Measurements from ENCODE around the gene WWOX. TPM values are rescaled to one million over a fixed set of nuclear protein-coding genes. Genes with fewer than 3 reads are reported as not detected.

The WWOX gene
- total RNA-seq, 1 experiment from 2014 or later, result 35.6 TPM

GRCh38 chr16:78405040-78405439 is 305.6 kb downstream of the WWOX start:
- BruUV-seq (replicated peaks), result no TSS peak
- H3K27ac ChIP-seq, result no peak overlapping the region
- no peaks in the 10 kb centered on the region for H3K36me3 ChIP-seq (ENCODE audit: low read depth)
- CTCF ChIA-PET, result no interaction called here
- POLR2A ChIA-PET (ENCODE audit: unreplicated experiment), result no interaction called here
- H3K4me1 ChIP-seq (replicated peaks; ENCODE audit: insufficient read depth), result no peaks in the 10 kb centered on the region
- no peak for DNase-seq
- no peak overlapping the region for H3K4me2 ChIP-seq
- no peak overlapping the region for H2AFZ ChIP-seq
- H3K4me3 ChIP-seq, result no peak overlapping the region
- H3F3A ChIP-seq (ENCODE audit: insufficient read depth, low read depth), result no peaks in the 10 kb centered on the region
- no peaks in the 10 kb centered on the region for H3K9me3 ChIP-seq (ENCODE audit: insufficient read depth, low read depth)
- TF ChIP-seq EZH2 (IDR thresholded peaks at IDR 0.05; ENCODE audit: low read depth) (no peak), CTCF (conservative IDR thresholded peaks at IDR 0.05) (no peak)
- H4K20me1 ChIP-seq (ENCODE audit: insufficient read depth), result no peaks in the 10 kb centered on the region
- H3K79me2 ChIP-seq (ENCODE audit: low read depth), result no peaks in the 10 kb centered on the region
- no peaks in the 10 kb centered on the region for H3K27me3 ChIP-seq (ENCODE audit: insufficient read depth, low read depth)
- intact Hi-C loops (cut with micrococcal nuclease; ENCODE audit: unreplicated experiment), result no loop called here
- no peaks in the 10 kb centered on the region for H3K9me2 ChIP-seq (ENCODE audit: insufficient read depth)

- no peak for TF ChIP-seq CTCF (conservative IDR thresholded peaks at IDR 0.05)
- no peak for TF ChIP-seq EZH2 (IDR thresholded peaks at IDR 0.05; ENCODE audit: low read depth)
- Histone ChIP-seq H3K9me3 (ENCODE audit: insufficient read depth, low read depth) (no peaks in the 10 kb centered on the region), H3K4me1 (replicated peaks; ENCODE audit: insufficient read depth) (no peaks in the 10 kb centered on the region), H3F3A (ENCODE audit: insufficient read depth, low read depth) (no peaks in the 10 kb centered on the region), H3K27me3 (ENCODE audit: insufficient read depth, low read depth) (no peaks in the 10 kb centered on the region), H4K20me1 (ENCODE audit: insufficient read depth) (no peaks in the 10 kb centered on the region), H3K9me2 (ENCODE audit: insufficient read depth) (no peaks in the 10 kb centered on the region), H3K36me3 (ENCODE audit: low read depth) (no peaks in the 10 kb centered on the region), H2AFZ (no peak overlapping the region), H3K79me2 (ENCODE audit: low read depth) (no peaks in the 10 kb centered on the region), H3K4me3 (no peak overlapping the region), H3K4me2 (no peak overlapping the region), H3K27ac (no peak overlapping the region)
- no TSS peak for BruUV-seq (replicated peaks)
- POLR2A ChIA-PET (ENCODE audit: unreplicated experiment), result no interaction called here
- CTCF ChIA-PET, result no interaction called here
- intact Hi-C loops (cut with micrococcal nuclease; ENCODE audit: unreplicated experiment), result no loop called here
- no peak for DNase-seq
Observed at GRCh38 chr16:78405833-78406232, 306.4 kb downstream of the WWOX start.

GRCh38 chr16:78407191-78407590 is 307.7 kb downstream of the WWOX start:
- no peak overlapping the region for H3K27ac ChIP-seq
- ChIA-PET CTCF (no interaction called here), POLR2A (ENCODE audit: unreplicated experiment) (no interaction called here)
- no peaks in the 10 kb centered on the region for H3F3A ChIP-seq (ENCODE audit: insufficient read depth, low read depth)
- BruUV-seq (replicated peaks), result no TSS peak
- H3K4me2 ChIP-seq, result no peak overlapping the region
- H2AFZ ChIP-seq, result no peak overlapping the region
- no peaks in the 10 kb centered on the region for H3K4me1 ChIP-seq (replicated peaks; ENCODE audit: insufficient read depth)
- no peak overlapping the region for H3K4me3 ChIP-seq
- DNase-seq, result no peak
- no peaks in the 10 kb centered on the region for H3K27me3 ChIP-seq (ENCODE audit: insufficient read depth, low read depth)
- H3K9me3 ChIP-seq (ENCODE audit: insufficient read depth, low read depth), result no peaks in the 10 kb centered on the region
- no peaks in the 10 kb centered on the region for H4K20me1 ChIP-seq (ENCODE audit: insufficient read depth)
- TF ChIP-seq CTCF (conservative IDR thresholded peaks at IDR 0.05) (no peak), EZH2 (IDR thresholded peaks at IDR 0.05; ENCODE audit: low read depth) (no peak)
- no peaks in the 10 kb centered on the region for H3K9me2 ChIP-seq (ENCODE audit: insufficient read depth)
- H3K36me3 ChIP-seq (ENCODE audit: low read depth), result no peaks in the 10 kb centered on the region
- no peaks in the 10 kb centered on the region for H3K79me2 ChIP-seq (ENCODE audit: low read depth)
- intact Hi-C loops (cut with micrococcal nuclease; ENCODE audit: unreplicated experiment), result no loop called here

All from PC-9 (cell line).